Endothelial cell of umbilical vein (primary cell): Measurements from ENCODE around the gene PCDH20. TPM values are rescaled to one million over a fixed set of nuclear protein-coding genes. Genes with fewer than 3 reads are reported as not detected.

Experiments used
- BruUV-seq: library from RNA; stranded (reverse); fragments of 400-500 nt; replicated peaks from 2 replicates; lab custom pipeline; 2021; lab: Mats Ljungman, UMichigan
- CTCF ChIA-PET: fragments of 300-600, 350-600 bp; sonication (Branson Sonifier 250); formaldehyde crosslinking; loops from one replicate; lab custom pipeline; 2021; ENCODE audit warnings: antibody characterized with exemption, inconsistent platforms; lab: Charles Lee
- POLR2A ChIA-PET: fragments of 300-600, 350-600 bp; sonication (Branson Sonifier 250); formaldehyde crosslinking; loops from one replicate; lab custom pipeline; 2021; ENCODE audit warnings: antibody characterized with exemption, inconsistent platforms; lab: Charles Lee
- DNase-seq: peaks from one replicate; pipeline ENCODE4 v3.0.0-alpha.2; 2011; ENCODE audit warnings: low read depth, low spot score
- FAIRE-seq: peaks from 2 replicates; lab custom pipeline; 2011; peaks lifted over from hg19 to GRCh38; lab: Jason Lieb, UNC
- H2AFZ ChIP-seq: 2 replicates; pipeline ENCODE4 v1.6.0; 2012; ENCODE audit warnings: low read depth, low read length, control low read depth, inconsistent platforms
- H3K27ac ChIP-seq: 2 replicates; pipeline ENCODE4 v1.5.1; 2011; ENCODE audit warnings: low read depth, mild to moderate bottlenecking, control low read depth, low read length, moderate library complexity; ENCODE audit not compliant: insufficient read depth
- H3K27me3 ChIP-seq, 2 experiments: 2 replicates each; pipeline versions ENCODE4 v1.6.0 to v1.6.1; 2011; ENCODE audit warnings: low read length in 2 of 2, mixed read lengths in 1 of 2; ENCODE audit not compliant: control insufficient read depth in 2 of 2, insufficient read depth in 2 of 2
- H3K36me3 ChIP-seq, 2 experiments: 2 replicates in 1 of 2; 3 replicates in 1 of 2; pipeline ENCODE4 v1.5.1; 2011; ENCODE audit warnings: low read length in 2 of 2, mild to moderate bottlenecking in 1 of 2, moderate library complexity in 1 of 2; ENCODE audit not compliant: control insufficient read depth in 2 of 2, insufficient read depth in 2 of 2; ENCODE audit errors: extremely low read depth in 1 of 2
- H3K4me1 ChIP-seq: 3 replicates; pipeline ENCODE4 v1.5.1; 2011; ENCODE audit warnings: mild to moderate bottlenecking, low read length; ENCODE audit not compliant: control insufficient read depth, insufficient read depth; ENCODE audit errors: extremely low read depth
- H3K4me2 ChIP-seq: 2 replicates; pipeline ENCODE4 v1.6.1; 2011; ENCODE audit warnings: low read length, control low read depth, mixed read lengths; ENCODE audit not compliant: insufficient read depth
- H3K4me3 ChIP-seq, 3 experiments: fragments of 200-600 bp in 1 of 3; sonication (generic), shearing (Covaris generic) in 1 of 3; replicated peaks in 1 of 3; 2 replicates each; pipeline ENCODE4 v1.5.1; 2011 to 2016; ENCODE audit warnings: control low read depth in 3 of 3, low read length in 3 of 3, mild to moderate bottlenecking in 2 of 3, inconsistent platforms in 1 of 3, low read depth in 1 of 3, moderate library complexity in 1 of 3; ENCODE audit not compliant: insufficient read depth in 1 of 3
- H3K79me2 ChIP-seq: 2 replicates; pipeline ENCODE4 v1.6.0; 2012; ENCODE audit warnings: low read length, inconsistent platforms; ENCODE audit not compliant: control insufficient read depth, insufficient read depth
- H3K9ac ChIP-seq: replicated peaks from 2 replicates; pipeline ENCODE3; 2011; ENCODE audit warnings: low read length, control low read depth; ENCODE audit not compliant: insufficient read depth; ENCODE audit errors: extremely low read depth
- H3K9me1 ChIP-seq: replicated peaks from 3 replicates; pipeline ENCODE4 v1.6.0; 2011; ENCODE audit warnings: mild to moderate bottlenecking, low read length; ENCODE audit not compliant: control insufficient read depth, insufficient read depth; ENCODE audit errors: extremely low read depth
- H3K9me3 ChIP-seq: replicated peaks from 2 replicates; pipeline ENCODE4 v1.5.1; 2012; ENCODE audit warnings: low read length, inconsistent platforms; ENCODE audit not compliant: control insufficient read depth, insufficient read depth
- H4K20me1 ChIP-seq: replicated peaks from 2 replicates; pipeline ENCODE3; 2011; ENCODE audit warnings: mild to moderate bottlenecking, low read length; ENCODE audit not compliant: control insufficient read depth, insufficient read depth; ENCODE audit errors: extremely low read depth
- EZH2 ChIP-seq: IDR thresholded peaks from 2 replicates; pipeline ENCODE4 v1.6.1; 2012; ENCODE audit warnings: borderline replicate concordance, low read depth, mild to moderate bottlenecking, moderate library complexity, low read length, inconsistent platforms; ENCODE audit not compliant: severe bottlenecking
- FOS ChIP-seq: IDR thresholded peaks from 2 replicates; pipeline ENCODE4 v1.6.1; 2011; ENCODE audit warnings: mild to moderate bottlenecking, low read length, moderate library complexity, borderline replicate concordance; ENCODE audit not compliant: insufficient read depth
- GATA2 ChIP-seq: IDR thresholded peaks from 2 replicates; pipeline ENCODE4 v1.7.0; 2011; ENCODE audit warnings: low read depth, mild to moderate bottlenecking, moderate library complexity, mixed read lengths, low read length; ENCODE audit not compliant: insufficient read length, insufficient read depth
- JUN ChIP-seq: IDR thresholded peaks from 2 replicates; pipeline ENCODE4 v1.6.1; 2011; ENCODE audit warnings: borderline replicate concordance, low read depth; ENCODE audit not compliant: insufficient read length, insufficient read depth
- MYC ChIP-seq: IDR thresholded peaks from one replicate; pipeline ENCODE4 v1.6.1; 2011; ENCODE audit warnings: mild to moderate bottlenecking, low read depth, low read length
- POLR2A ChIP-seq: IDR thresholded peaks from 2 replicates; pipeline ENCODE4 v1.6.1; 2012; ENCODE audit warnings: low read depth, mild to moderate bottlenecking, control low read depth, low read length
- POLR2AphosphoS5 ChIP-seq: IDR thresholded peaks from 2 replicates; pipeline ENCODE4 v1.6.1; 2012; ENCODE audit warnings: low read depth, mild to moderate bottlenecking, control low read depth, low read length, moderate library complexity; ENCODE audit not compliant: insufficient read depth
- dilution Hi-C: fragments of 300-500 bp; cut with MboI; formaldehyde crosslinking; loops from one replicate; pipeline ENCODE4 v1.15.0; 2019; ENCODE audit warnings: low sequenced_read_pairs; ENCODE audit not compliant: extremely low pct_ligation_motif_present
- intact Hi-C: fragments of 100-400 bp; cut with micrococcal nuclease; formaldehyde crosslinking; loops from one replicate; pipeline ENCODE4 v1.10.0; 2022
- polyA plus RNA-seq, 4 experiments: library from polyadenylated mRNA; depleted of rRNA in 3 of 4; stranded (reverse) in 3 of 4; unstranded in 1 of 4; fragments of >200 nt; gene quantifications; 2 replicates each; pipeline versions ENCODE4 v1.2.1 to v1.2.3, GENCODE V29; 2011 to 2012; ENCODE audit warnings: missing spikeins in 1 of 4
- total RNA-seq: library from RNA; stranded (reverse); gene quantifications from 2 replicates; pipeline ENCODE4 v1.2.3, GENCODE V29; 2021
- TF ChIP-seq, protein P1 (sequence below): IDR thresholded peaks from 2 replicates; pipeline ENCODE4 v1.6.1; 2011; ENCODE audit not compliant: insufficient read depth, insufficient read length
- TF ChIP-seq, protein P2 (sequence below), 2 donors: IDR thresholded peaks; 1 replicate in 1 of 2; 2 replicates in 1 of 2; pipeline ENCODE4 v1.5.1; 2011; ENCODE audit warnings: low read length in 2 of 2, mild to moderate bottlenecking in 2 of 2, moderate library complexity in 2 of 2, control low read depth in 1 of 2, inconsistent platforms in 1 of 2, low read depth in 1 of 2; ENCODE audit not compliant: insufficient read depth in 1 of 2; ENCODE audit errors: extremely low read depth in 1 of 2

Gene PCDH20
- total and polyA plus RNA-seq, 2 donors (not counting 3 experiments of a cell fraction or from before 2014, with no cell fraction given), result 0.01 TPM; not detected in 1

DNA sequence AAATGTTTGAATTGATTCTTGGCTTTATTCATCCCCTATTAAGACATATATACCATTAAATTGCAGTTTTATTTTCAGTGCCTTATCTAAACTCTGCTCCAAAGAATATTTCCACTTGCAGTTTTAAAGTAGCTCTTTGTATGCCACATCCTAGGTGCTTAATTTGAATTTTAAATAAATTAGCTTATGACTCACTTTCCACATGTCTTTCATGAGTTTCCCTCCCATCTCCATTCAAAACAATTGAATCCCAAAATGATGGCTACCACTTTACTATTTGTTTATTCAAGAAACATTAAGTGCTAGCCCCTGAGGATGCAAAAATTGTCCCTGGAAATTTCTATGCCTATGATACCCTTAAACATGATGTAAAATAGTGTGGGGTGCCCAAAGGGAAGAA lies 19.5 kb downstream of the PCDH20 start:
- CTCF ChIA-PET, result no interaction called here
- POLR2A ChIA-PET, result no interaction called here
- no peak overlapping the region for H3K4me3 ChIP-seq

More for the DNA sequence above, 19.5 kb downstream of the PCDH20 start:
- BruUV-seq, result no TSS peak
- H3K27me3 ChIP-seq, result no peaks in the 10 kb centered on the region
- H3K9ac ChIP-seq, result no peak overlapping the region
- no peak overlapping the region for H3K27ac ChIP-seq
- no peaks in the 10 kb centered on the region for H3K4me1 ChIP-seq
- no peak for FAIRE-seq
- H3K9me1 ChIP-seq, result no peaks in the 10 kb centered on the region
- no peaks in the 10 kb centered on the region for H3K79me2 ChIP-seq
- H3K36me3 ChIP-seq, result no peaks in the 10 kb centered on the region
- no peaks in the 10 kb centered on the region for H4K20me1 ChIP-seq
- H2AFZ ChIP-seq, result no peak overlapping the region
- no peak for DNase-seq
- dilution Hi-C loops, result no loop called here
- no peak overlapping the region for H3K4me2 ChIP-seq
- H3K9me3 ChIP-seq, result no peaks in the 10 kb centered on the region
- TF ChIP-seq EZH2 (no peak), GATA2 (no peak), POLR2A (no peak), MYC (no peak), JUN (no peak), POLR2AphosphoS5 (no peak), FOS (no peak)
- TF ChIP-seq, protein P1, sequence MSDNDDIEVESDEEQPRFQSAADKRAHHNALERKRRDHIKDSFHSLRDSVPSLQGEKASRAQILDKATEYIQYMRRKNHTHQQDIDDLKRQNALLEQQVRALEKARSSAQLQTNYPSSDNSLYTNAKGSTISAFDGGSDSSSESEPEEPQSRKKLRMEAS, result no peak
- TF ChIP-seq, protein P2, sequence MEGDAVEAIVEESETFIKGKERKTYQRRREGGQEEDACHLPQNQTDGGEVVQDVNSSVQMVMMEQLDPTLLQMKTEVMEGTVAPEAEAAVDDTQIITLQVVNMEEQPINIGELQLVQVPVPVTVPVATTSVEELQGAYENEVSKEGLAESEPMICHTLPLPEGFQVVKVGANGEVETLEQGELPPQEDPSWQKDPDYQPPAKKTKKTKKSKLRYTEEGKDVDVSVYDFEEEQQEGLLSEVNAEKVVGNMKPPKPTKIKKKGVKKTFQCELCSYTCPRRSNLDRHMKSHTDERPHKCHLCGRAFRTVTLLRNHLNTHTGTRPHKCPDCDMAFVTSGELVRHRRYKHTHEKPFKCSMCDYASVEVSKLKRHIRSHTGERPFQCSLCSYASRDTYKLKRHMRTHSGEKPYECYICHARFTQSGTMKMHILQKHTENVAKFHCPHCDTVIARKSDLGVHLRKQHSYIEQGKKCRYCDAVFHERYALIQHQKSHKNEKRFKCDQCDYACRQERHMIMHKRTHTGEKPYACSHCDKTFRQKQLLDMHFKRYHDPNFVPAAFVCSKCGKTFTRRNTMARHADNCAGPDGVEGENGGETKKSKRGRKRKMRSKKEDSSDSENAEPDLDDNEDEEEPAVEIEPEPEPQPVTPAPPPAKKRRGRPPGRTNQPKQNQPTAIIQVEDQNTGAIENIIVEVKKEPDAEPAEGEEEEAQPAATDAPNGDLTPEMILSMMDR (IDR thresholded peaks at IDR 0.05; ENCODE audit: extremely low read depth in 1 of 2, insufficient read depth in 1 of 2, low read depth in 1 of 2, low read length in 2 of 2), result no peak
- intact Hi-C loops, result no loop called here
